GM21723 (cell line): ENCODE measurements around the gene IL5.

Source experiments
- ATAC-seq: cut with Tn5 transposase; IDR thresholded peaks from one replicate; pipeline ENCODE4 v1.9.1; 2021; ENCODE audit warnings: mild to moderate bottlenecking, moderate library complexity; ENCODE audit not compliant: unreplicated experiment

The IL5 gene

DNA sequence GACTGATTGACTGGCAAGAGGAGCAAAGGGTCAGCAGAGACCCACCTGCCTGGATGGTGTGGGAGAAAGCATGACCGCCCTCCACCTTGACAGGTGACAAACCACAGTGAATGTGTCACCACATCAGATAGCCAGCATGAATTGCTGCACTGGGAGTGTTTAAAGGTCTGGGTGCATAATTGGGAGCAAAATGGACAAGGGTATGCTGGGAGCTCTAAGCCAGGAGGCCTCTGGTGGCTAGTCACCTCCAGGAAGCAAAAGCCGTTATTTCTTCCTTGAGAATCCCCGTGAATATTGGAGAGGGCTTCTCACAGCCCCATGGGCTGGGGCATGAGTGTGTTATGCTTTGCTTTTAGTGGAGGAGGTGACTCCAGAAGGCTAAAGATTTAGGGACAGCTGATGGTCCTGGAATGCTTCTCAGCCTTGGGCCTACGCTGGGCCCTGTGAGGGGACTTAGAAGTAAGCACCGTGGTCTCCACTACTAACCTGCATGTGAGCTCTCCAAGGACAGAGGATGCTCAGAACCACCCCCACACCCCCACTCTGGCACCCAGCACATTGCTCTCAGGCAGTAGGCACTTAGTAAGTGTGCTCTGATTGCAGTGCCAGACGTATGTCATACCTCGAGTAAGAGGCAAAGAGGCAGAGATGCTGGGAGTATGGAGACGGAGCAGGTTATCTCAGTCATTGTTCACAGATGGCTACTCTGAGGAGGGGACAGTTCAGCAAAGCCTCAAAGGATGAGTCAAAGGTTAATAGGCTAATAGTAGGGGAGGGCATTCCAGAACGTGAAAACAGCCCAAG, 43.7 kb downstream of the IL5 start:
- no peak for ATAC-seq

DNA sequence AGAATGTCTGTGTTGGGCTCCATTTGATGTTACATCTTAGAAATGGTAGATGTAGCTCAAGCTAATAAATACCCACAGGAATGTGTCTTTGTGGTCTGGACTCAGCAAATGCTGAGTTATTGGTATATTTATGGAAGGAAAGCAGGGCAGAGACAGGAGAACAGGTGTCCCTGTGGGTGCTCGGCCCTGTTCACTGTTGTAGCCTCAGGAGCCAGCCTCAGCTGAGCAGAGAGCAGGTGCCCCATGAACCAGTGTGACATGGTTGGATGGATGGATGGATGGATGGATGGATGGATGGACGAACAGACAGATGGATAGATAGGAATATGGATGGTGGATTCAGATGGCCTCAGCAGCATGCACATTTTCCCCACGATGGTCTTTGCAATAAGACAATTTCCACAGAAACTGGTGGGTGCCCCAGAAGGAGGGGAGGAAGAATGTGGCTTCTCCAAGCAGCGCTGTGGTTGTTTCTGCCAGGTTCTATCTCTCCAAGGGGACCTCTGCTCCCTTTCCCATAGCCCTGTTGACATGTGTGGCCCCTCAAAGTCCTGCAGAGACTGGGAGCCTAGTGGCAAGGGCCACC, 44.5 kb downstream of the IL5 start:
- no peak for ATAC-seq

DNA sequence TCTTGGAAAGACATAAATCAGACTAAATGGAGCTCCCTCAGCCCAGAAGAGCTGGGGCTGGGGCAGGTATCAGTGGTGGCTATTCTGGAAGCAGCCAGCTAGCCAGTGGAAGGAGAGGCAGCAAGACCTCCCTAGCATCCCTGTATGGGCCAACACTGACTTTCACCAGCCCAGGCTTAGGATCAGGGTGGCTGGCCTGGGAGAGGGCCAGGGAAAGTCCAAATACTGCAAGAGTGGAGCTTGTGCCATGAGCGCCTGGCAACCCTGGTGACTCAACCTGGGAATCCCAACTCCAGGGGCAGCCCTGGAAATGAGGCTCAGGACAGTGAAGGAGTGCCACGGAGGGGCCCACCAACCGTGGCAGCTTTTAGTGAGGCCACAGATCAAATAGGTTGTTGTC, 45.2 kb downstream of the IL5 start:
- no peak for ATAC-seq

DNA sequence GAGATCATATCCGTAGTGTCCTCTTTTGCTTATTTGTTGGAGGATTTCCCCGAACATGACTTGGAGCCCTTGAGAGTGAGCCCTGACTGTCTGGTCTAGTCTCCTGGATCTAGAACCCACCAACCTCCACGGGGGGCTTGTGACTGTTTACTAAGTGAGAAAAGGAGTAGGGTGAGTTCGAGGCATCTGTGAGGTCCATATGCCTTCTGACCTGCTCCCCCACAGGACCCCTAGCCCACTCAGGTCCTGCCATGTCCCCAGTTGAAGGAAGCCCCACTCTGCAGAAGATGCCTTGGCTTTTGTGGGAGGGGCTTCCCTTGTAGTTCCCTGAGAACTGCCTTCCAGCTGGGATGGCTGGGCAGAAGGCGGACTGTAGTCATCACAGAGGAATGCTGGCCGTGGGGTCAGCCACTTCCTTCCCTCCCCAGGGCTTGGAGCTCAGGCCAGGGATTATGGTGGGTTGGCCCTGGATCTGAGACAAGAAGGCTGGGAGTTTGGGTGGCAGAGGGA, 45.8 kb downstream of the IL5 start:
- no peak for ATAC-seq

DNA sequence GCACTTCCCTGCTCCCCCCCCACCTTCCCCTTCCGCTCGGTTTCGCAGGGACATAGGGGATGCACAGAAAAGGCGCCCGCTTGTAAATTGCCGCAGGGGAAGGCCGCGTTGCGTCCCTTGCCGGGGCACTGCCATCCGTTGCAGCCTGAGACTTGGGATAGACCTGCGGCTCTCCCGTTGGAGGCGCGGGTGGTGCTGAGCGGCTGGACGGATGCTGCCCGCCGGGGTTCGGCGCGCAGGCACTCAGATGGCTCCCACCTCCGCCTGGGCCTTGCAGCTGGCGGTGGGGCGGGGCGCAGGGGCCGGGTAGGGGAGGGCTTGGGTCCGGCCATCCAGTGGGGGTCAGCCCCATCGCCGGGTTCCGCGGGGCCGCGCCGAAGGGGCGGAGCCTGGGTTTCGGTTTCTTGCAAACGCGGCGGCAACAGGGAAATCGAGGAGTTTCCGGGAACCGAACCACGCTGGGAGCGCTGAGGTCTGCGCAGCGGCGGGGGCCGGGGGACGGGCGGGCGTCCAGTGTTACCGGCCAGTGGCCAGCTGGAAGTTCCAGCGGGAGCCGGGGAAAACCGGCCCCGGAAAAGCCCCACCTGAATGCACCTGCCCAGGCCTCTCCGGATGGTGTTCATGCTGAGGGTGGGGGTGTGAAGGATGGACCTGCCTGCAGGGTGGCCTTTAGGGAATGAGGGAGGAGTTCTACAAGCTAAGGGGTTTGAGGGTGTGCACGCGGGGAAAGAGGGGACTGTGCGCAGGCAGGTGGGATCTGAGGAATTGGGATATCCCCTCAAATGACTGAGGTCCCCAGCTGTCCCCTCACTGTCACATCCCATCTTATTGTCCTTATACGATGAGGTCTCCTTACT, 46.5 kb downstream of the IL5 start:
- peak; percentile 47 for ATAC-seq

DNA sequence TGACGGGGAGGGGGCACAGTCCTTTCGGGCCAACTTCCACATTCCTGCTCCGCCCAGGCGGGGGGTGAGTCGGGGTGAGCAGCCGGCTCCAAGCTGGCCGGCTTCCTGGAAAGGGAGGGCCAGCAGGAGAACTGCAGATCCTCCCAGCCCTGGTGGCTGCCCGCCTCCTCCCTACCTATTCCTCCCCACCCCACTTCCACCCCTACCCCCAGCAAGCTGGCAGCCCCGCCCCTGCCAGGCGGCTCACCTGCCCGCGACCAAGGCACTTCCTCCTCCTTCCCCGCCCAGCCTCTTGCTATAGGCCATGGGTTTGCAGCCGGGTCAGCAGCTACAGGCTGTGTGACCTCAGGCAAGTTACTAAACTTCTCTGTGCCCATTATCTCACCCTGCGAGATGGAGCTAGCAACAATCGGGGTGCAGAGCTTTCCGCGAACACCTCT, 47.1 kb downstream of the IL5 start:
- ATAC-seq, result peak; percentile 45

DNA sequence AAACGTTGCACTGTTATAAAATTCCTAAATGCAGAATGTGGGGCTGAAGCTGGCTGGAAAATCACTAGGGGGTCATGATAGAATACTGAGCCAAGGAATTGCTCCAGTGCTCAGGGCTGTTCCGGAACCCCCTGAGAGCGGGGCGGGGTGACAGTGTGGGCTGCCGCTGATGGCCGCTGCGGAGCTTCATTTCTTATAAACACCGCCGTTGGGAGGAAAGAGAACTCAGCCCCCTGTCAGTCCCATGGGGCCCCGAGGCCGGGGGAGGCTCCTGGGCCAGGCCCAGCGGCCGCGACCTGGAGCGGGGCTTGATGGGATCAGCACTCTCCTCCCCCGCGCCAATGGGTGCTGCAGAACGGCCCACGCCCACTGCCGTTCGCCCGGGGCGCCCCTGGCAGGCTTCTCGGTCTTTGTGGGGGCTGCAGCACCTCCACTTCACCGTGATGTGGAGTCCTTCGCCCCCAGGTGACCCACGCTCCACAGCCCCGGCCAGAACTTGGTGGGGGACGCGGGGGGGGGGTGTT, 47.6 kb downstream of the IL5 start:
- peak; percentile 31 for ATAC-seq

DNA sequence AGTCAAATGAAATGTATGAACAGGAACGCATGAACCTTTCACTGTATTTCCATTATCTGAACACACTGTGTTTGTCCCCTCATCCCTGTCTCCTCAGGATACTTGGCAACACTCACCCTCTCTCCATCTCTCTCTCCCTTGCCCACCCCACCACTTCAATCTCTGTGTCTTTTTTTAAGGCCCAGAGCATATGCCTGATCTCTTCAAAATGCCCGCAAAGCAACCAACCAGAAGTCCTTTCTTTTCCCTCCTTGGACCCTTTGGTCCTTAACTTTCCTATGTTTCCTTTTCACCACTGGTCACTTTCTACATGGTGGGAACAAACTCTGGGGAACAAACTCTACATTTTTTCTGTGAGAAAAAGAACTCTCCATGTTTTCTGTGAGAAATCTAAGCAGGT, 49.5 kb downstream of the IL5 start:
- ATAC-seq, result no peak

DNA sequence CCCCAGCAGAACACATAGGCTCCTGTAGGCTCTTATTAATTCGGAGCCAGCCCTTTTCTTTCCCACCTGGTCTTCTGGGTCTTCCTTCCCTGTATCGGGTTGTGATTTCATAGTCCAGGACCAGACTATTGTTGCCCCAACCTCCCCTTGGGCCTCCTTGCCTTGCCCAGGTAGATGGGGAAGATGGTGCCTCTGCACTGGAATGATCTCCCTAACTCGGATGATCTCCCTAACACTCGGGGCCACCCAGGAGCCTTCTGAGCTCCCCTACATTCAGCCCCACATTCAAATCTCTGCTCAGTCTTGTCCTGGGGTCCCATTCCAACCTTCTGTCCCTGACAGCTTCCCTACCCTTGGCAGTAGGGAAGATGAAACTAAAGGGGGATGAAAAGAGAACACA, 50.1 kb downstream of the IL5 start:
- no peak for ATAC-seq

DNA sequence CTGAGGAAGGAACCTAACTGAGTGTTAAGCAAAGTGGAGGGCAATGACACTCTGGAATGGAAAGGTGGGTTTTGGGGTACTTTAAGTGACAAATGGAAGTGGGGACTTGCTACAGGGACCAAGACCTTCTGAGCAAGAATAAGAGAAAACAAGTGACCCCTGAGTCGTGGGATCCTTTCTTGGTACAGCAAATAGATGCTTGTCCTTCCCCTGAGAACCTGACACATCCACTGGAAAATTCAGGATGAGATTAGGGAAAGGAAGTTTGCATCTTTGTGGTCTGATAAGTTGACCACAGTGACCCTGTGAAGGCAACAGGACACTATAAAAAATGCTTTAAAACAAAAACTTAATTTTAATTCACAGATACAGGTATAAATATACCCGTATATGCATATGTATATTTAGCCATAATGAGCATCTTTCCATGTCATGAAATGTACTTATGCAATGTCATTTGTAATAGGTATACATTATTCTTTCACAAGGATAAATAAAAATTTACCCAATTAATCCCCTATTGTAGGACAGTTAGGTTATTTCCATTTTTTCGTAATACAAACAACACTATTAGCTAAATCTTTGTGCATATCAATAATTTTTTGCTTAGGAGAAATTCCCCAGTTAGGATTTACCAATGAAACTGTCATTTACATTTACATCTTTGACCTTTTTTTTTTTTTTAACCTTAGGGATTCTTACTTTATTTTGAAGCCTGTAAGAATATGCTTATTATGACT, 50.8 kb downstream of the IL5 start:
- no peak for ATAC-seq
